GM21423 (cell line): ENCODE measurements around the gene COL6A1.
"Not testable (repeated sequence)": the region's sequence is repeated elsewhere in the genome, so short reads cannot be mapped to it uniquely, and the experiment has no call there.

Experiments
- ATAC-seq: cut with Tn5 transposase; IDR thresholded peaks from one replicate; pipeline ENCODE4 v1.9.1; 2021; ENCODE audit warnings: mild to moderate bottlenecking, moderate library complexity; ENCODE audit not compliant: unreplicated experiment

Gene COL6A1

DNA sequence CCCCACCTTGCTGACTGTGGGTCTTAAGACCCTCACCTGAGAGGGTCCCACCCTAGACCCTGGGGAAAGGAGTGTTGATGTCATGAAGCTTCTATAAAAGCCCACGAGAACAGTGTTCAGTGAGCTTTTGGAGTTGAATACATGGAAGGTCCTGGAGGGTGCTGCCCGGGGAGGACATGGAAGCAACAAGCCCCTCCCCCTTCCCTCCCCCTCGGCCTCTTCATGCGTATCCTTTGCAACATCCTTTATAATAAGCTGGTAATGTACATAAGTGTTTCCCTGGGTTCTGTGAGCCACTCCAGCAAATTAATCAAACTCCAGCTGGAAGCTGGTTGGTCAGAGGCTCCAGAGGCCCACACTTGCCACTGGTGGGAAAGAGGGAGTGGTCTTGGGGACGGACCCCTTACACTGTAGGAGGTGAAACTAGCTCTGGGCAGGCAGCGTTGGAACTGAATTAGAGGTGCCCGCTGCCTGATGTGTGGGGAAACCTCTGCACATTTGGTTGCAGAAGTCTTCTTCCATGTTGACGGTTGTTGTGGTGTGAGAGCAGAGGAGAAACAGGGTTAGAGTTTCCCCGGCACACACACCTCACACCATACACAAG lies 14.7 kb upstream of the COL6A1 start:
- no peak for ATAC-seq

DNA sequence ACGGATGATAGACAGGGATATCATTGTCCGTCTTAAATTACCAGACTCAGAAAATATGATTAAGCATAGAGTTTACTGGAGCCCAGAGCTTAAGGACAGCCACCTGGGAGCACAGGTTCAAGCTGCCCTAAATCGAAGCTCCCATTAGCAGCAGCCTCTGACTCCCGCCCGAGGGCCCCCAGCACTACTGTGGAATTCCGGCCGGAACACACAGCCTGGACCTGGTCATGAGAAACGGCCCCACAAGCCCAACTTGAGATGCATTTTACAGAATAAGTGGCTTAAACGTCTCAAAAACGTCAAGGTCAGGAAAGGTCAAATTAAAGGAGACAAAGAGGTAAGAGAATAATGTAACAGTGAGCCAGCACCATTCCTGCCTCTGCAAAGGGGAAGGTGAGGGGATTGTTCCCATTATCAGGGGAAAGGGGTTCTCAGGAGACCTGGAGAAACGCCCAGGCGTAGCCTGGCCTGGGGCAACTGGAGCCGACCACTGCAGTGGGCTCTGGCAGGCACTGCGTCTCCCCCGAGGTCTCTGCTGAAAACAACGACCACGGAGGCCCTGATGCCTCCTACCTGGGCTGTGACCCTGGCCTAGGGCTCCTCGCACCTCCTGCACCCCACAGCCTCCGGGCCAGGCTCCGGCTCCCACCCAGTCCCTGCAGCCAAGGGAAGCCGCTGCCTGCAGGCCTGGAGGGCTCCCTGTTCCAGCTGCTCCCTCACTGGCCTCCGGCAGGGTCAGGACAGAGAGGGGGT lies 11.5 kb upstream of the COL6A1 start:
- ATAC-seq, result no peak

DNA sequence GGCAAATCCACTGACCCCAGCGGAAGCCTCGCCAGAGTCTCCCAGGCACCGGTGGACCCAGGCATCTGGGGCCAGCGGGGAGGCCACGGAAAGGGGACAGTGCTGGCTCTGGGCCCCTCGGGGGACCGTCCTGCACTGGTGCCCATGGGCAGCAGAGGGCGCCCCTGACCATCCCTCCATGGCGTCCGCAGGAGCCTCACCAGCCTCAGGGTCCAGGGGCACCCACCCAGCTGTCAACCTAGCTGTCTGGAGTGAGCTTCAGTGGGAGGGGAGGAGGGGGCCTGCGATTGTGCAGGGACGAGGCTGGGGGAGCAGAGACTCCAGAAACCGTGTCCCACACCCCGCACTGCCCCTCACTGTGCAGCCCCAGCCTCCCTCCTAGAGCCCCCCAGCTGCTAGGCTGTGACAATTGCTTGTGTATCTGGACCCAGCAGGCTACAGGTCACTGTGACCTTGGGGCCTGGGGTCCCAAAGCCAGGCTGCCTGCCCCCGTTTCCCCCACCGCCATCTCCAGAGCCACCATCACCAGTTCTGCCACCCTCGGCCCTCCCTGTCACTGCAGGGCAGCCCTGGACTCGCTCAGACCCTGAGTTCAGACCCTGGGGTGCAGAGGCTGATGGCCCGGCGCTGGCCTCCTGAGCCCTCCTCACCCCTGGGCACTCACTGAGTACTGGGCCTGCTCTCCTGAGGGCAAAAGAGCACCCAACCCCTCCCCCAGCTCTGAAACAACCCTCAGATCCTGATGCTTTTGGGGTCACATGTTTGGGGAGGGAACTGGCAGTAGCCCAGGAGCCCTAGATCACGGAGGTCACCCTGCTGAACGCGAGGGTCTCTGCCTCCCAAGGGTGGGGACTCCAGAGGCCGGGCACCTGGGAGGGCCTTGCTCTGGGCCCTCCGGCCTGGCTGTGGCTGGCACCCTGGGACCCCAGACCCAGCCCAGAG lies 10.6 kb upstream of the COL6A1 start:
- no peak for ATAC-seq

DNA sequence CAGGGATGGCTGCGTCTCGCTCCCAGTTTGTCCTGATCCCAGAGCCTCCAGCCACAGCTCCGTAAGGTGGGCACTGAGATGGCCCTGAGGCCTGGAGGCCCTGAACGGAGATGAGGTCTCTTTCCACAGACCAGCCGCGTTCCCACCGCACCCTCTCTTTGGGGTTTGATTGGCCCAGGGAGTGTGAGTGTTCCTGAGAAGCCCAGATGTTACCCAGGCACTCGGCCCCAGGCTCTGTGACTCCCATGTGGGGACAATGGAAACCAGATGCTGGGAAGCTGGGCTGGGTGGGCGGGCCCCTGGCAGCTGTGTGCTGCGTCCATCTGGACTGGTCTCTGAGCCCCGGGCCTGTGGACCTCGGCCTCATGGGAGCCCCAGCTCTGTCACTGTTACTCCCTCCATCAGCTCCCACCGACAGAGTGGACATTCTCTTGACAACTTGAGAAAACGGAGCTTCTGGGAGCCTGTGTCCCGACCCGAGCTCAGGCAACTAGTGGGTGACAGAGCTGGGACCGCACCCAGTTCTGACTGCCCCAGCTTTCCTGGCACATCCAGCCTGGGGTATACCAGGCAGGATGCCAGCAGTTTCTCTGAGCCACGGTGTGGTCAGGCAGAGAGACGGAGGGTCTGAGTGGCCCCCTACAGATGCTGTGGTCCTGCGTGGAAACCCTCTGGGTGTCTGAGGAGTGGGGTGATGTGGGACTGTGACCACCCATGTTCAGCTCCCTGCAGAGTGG lies 9.8 kb upstream of the COL6A1 start:
- ATAC-seq, result no peak

DNA sequence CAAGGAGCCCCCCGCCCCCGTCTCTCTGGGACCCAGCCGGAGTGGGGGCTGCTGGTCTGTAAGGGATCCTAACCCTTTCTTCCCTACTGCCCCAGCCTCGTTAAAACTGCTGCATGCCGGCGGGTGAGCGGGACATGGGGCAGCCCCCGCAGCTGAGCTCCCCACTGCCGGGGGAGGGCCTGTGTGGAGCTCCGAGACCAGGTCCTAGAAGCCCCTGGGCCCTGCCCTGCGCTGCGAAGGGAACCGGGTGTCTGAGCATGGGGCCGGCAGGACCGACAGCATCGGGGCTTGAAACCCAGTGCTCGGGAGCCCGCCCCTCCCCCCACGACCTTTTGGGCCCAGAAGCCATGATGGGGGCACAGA lies 9.2 kb upstream of the COL6A1 start:
- no peak for ATAC-seq

DNA sequence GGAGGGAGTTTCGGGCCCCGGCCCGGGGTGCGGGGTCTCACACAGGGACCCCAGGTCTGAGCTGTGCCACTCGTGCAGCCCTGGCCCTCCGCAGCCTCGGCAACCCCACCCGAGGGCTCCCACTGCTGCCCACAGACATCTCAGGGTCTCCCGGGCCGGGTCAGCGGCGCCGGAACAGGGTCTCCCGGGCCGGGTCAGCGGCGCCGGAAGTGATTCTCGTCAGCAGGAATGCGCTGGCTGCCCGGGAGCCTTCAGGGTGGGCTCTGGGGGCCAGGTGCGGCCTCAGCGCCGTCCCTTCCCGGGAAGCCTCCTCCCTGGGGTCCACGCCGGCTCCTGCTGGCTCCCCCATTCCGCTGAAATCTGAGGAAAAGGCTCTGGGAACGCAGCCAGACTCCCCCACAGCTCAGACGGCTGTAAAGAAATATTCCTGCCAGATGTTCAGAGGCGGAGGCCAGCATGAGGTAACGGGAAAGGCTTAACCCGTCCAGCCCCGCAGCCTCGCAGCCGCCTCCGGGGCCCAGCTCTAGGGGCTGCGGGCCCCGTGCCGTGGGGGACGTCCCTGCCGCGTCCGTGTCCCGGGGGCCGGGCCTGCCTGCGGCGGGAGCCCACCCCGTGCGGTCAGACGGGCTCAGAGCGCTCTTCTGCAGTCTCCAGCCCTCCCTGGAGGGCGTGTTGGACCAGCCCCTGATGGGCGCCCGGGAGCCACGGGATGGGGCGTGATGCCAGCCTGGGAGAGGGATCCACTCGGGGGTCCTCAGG lies 8.7 kb upstream of the COL6A1 start:
- no peak for ATAC-seq

DNA sequence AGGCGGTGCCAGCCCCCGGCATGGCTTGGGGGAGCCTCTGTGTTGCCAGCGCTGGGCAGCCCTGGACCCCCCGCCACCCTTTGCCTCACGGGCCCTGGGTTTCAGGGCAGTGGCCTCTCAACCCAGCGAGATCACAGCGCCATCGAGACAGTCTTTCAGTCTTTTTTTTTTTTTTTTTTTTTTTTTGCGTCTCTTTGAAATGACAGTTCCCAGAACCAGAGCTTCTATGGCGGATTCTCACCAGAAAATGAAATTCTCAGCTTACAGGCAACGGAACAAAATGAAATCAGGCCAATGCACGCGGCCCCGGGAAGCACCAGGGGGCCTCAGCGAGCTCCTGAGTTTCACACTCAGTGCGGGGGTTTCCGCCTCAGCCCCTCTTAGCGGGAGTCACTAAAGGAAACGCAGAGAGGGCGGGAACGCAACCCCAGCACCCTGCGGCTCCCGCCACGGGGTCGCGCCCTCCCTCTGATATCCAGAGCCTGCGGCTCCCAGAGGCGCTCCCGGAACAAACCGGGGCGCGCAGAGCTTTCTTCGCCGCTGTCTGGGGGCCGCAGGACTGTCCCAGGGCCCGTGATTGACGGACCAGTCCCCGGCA lies 8.0 kb upstream of the COL6A1 start:
- no peak for ATAC-seq

DNA sequence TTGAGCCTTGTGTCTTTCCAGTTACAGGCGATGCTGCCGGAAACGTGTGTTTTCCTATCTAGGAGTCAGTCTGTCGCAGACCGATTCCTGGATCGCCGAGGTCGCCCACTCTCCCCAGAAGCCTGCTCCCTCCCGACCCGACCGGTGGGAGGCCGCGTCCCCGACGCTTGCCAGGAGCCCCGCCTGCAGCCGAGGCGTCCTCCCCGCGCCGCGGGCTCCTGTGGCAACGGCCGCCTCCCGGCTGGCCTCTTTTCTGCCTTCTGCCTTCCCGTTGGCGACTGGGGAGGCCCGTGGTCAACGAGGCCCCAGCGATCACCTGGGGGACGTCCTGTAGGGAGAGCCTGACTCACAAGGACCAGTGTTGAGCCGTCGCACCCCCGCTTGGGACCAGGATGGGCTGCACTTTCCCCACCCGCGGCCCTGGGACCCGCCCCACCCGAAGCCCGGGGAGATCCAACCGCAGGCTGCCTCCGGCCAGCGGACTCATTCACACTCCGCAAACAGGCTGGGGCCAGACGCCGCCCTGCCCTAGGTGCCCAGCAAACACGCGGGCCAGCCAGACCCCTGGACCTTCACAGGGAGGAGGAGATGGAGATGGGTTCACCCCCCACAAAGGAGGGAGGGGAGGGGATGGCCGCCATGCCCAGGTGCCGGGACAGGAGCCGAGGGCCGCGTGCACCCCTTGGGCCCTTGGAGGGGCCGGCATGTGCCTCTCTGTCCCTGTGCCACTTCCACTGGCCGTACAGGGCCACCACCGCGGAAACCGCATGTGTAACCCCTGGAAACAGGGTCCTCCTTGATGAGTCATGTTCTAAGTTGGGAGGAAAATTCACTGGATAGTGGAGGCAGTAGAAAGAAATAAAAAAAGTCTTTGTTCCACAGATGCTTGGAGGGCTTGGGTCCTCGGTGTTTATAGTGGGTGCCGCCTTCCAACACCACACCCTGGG lies 7.2 kb upstream of the COL6A1 start:
- no peak for ATAC-seq

DNA sequence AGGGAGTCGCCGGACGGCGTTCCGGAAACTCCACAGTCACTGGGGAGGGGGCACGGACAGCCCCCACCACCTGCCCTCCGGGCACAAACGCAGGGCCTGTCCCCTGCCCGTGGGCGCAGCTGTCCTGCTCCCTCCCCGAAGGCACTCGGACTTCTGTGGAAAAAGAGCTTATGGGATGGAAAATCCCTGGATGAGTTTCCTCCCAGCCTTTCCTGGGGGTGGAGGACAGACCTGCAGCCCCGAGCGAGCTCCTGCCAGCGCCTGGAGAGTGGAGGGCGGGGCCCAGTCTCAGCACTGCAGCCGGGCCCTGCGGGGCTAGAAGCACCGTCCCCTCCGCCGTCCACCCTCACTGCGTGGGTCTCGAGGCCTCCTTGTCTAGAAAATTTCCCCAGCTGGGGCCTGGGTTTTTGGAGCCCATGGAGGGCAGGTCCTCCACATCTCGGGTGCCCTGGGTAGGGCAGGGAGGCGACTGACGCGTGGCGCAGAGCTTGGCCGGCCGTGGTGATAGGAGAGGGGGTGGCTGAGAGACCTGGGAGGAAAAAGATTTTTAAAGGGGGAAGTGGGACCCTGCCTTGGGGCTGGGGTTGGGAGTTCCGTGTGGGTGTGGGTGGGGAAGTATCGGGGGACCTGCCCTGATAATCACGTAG lies 6.4 kb upstream of the COL6A1 start:
- ATAC-seq, result no peak

DNA sequence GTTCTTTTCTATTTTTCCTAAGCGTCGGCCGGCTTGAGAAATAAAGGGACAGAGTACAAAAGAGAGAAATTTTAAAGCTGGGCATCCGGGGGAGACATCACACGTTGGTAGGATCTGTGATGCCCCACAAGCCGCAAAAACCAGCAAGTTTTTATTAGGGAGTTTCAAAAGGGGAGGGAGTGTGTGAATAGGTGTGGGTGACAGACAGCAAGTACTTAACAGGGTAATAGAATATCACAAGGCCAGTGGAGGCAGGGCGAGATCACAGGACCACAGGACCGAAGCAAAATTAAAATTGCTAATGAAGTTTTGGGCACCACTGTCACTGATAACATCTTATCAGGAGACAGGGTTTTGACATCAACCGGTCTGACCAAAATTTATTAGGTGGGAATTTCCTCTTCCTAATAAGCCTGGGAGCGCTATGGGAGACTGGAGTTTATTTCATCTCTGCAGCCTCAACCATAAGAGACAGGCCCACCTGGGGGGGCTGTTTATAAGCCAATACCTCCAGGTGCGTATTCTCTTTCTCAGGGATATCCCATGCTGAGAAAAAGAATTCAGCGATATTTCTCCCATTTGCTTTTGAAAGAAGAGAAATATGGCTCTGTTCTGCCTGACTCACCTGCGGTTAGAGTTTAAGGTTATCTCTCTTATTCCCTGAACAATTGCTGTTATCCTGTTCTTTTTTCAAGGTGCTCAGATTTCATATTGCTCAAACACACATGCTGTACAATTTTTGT lies 5.7 kb upstream of the COL6A1 start:
- not testable (repeated sequence) for ATAC-seq

DNA sequence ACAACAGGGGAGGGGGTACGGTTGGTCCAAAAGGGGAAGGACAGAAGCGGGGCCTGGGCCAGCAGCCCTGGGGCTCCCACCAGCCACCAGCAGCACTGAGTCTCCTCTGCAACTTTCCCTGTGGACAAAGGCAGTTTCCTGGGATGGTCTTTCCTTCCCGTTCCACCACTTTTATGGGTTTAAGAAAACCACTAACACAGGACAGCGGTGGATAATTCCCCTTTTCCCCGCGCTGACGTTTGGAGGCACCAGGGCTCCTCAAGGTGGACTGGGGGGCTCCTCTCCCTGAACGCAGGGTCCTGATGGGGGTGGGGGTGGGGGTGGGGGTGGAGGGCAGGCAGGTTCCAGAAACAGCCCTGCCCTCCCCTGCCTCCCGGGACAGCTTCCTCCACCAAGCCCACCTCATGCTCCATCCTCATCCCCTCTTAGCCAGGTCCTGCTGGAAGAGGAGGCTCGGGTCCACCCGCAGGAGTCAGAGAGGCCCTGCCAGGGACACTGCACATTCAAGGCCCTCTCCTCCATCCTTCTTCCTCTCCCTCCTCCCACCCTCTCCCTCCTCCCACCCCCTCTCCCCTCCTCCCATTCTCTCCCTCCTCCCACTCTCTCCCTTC lies 4.8 kb upstream of the COL6A1 start:
- no peak for ATAC-seq

DNA sequence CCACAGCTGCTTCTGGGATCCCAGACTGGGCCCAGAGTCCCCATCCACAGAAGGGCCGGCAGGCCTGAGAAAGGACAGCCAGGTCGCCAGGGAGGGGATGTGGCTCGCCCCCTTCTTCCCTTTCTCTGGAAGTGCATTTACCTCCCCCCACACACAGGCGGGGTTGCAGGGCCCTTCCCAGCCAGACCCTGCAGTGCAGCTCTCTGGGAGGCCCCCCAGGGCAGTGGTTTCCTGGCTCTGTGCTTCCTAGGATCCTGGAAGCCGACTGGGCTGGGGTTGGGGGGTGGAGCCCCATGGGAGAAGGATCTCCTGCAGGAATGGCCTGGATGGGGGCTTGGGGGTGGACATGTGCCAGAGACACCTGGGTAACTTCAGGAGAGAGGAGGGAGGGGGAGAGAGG lies 4.2 kb upstream of the COL6A1 start:
- ATAC-seq, result no peak

DNA sequence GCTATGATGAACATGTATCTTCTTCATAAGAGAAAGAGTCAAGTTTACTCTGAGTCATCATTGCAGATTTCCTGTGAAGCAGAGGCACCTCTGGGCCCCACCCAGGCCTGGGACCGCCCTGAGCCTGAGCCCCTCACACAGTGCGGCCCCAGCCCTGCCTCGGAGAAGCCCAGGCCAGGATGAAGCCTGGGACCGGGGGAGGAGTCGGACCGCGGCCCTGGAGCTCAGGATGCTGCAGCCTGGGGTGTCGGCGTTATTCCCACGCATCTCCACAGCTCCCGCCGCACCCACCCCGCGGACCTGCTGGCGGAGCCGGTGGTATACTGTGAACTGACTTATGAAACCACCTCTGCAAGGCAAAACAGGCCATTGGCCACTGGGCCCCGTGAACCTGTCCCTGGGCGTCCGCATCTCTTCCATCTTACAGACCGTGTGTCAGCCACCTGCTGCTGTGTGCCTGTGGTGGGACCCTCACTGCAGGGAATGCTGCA lies 2.4 kb upstream of the COL6A1 start:
- no peak for ATAC-seq

DNA sequence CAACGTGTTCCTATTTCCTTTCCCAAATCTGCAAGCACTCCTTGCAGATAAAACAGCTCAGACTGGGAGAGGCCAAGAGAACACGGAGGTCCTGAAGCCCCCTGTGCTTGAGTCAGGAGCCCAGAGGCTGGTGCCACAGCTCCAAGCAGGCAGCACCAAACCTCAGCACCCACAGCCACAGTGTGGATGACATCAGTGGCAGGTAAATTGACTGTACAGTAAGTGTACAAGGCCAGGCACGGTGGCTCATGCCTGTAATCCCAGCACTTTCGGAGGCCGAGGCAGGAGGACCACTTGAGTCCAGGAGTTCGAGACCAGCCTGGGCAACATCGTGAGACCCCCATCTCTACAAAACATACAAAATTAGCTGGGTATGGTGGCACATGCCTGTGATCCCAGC lies 1.9 kb upstream of the COL6A1 start:
- no peak for ATAC-seq

DNA sequence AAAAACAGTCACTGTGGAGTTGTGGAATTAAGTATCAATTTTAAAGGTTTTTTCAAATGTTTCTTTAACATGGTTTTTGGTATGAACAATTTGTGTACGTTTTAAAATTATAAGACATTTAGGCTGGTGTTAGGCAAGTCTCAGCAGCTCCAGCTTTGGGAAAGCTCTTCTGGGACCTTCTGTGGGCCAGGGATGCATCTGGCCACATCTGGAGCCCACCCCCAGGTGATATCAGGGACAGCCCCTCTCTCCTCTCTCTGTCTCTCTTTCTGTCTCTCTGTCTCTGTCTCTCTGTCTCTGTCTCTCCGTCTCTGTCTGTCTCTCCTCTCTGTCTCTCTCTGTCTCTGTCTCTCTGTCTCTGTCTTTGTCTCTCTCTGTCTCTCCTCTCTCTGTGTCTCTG lies 1.3 kb upstream of the COL6A1 start:
- no peak for ATAC-seq

DNA sequence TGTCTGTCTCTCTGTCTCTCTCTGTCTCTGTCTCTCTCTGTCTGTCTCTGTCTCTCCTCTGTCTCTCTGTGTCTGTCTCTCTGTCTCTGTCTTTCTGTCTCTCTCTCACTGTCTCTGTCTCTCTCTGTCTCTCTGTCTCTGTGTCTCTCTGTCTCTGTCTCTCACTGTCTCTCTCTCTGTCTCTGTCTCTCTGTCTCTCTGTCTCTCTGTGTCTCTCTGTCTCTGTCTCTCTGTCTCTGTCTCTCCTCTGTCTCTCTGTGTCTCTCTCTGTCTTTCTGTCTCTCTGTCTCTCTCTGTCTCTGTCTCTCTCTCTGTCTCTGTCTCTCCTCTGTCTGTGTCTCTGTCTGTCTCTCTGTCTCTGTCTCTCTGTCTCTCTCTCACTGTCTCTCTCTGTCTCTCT lies 873 bp upstream of the COL6A1 start:
- no peak for ATAC-seq

DNA sequence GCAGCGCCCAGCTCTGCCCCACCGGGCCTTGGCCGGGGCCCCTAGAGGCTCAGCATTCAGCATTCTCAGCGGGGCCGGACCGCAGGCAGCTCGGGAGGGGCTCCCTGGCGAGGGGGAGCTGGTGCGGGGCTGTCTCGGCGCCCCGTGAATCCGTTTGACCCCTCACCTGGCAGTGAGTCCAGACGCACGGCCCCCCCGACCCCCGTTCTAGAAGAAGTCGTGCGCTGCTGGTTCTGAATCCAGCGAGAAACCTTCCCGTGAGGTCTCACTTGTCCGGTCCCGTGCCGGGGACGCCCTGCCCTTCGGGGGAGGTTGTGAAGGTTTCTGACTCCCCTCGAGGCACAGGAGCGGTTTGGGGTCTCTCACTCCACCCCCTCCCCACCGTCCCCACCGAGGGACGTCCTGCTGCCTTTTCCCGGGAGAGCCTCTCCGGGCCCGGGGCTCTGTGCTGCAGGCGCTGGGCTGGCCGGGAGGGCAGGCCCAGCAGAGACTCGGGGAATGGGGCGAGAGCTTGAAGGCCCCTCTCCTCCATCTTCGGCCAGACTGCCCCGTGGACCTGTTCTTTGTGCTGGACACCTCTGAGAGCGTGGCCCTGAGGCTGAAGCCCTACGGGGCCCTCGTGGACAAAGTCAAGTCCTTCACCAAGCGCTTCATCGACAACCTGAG lies 655 bp downstream of the COL6A1 start:
- no peak for ATAC-seq
